H9 (cell line): Measurements from ENCODE around the gene CCDC71. TPM values are rescaled to one million over a fixed set of nuclear protein-coding genes. Genes with fewer than 3 reads are reported as not detected.

Experiments used
- DNase-seq: peaks from one replicate; pipeline ENCODE4 v3.0.0-alpha.2; 2017
- H2AFZ ChIP-seq: one replicate; pipeline ENCODE4 v1.6.1; 2013; ENCODE audit warnings: mild to moderate bottlenecking, low read length, control low read depth, moderate library complexity
- H2AK5ac ChIP-seq: 2 replicates; pipeline ENCODE4 v1.6.1; 2013; ENCODE audit warnings: low read length, control low read depth, mixed read lengths; ENCODE audit not compliant: insufficient read length
- H2BK120ac ChIP-seq: one replicate; pipeline ENCODE4 v1.6.1; 2013; ENCODE audit warnings: low read depth, mild to moderate bottlenecking, low read length, control low read depth, inconsistent platforms; ENCODE audit not compliant: poor library complexity, severe bottlenecking
- H2BK12ac ChIP-seq: 2 replicates; pipeline ENCODE4 v1.6.1; 2013; ENCODE audit warnings: low read length, control low read depth, mixed read lengths, low read depth; ENCODE audit not compliant: insufficient read length
- H2BK15ac ChIP-seq: 2 replicates; pipeline ENCODE4 v1.6.1; 2013; ENCODE audit warnings: low read depth, low read length, control low read depth
- H2BK20ac ChIP-seq: one replicate; pipeline ENCODE4 v1.6.1; 2013; ENCODE audit warnings: low read depth, mild to moderate bottlenecking, low read length, control low read depth, inconsistent platforms; ENCODE audit not compliant: poor library complexity, severe bottlenecking
- H2BK5ac ChIP-seq: 2 replicates; pipeline ENCODE4 v1.6.1; 2013; ENCODE audit warnings: low read length, control low read depth, mixed read lengths; ENCODE audit not compliant: insufficient read length
- H3K14ac ChIP-seq: 2 replicates; pipeline ENCODE4 v1.6.1; 2013; ENCODE audit warnings: low read length, control low read depth; ENCODE audit not compliant: insufficient read depth
- H3K18ac ChIP-seq: 2 replicates; pipeline ENCODE4 v1.6.1; 2013; ENCODE audit warnings: low read depth, mild to moderate bottlenecking, mixed read lengths, low read length, control low read depth; ENCODE audit not compliant: insufficient read length
- H3K23ac ChIP-seq: 2 replicates; pipeline ENCODE4 v1.6.1; 2013; ENCODE audit warnings: low read length, control low read depth, mixed read lengths, low read depth; ENCODE audit not compliant: insufficient read length
- H3K23me2 ChIP-seq: 2 replicates; pipeline ENCODE4 v1.6.1; 2013; ENCODE audit warnings: low read depth, mild to moderate bottlenecking, mixed read lengths, low read length, control low read depth; ENCODE audit not compliant: insufficient read length, poor library complexity, severe bottlenecking
- H3K27ac ChIP-seq: 2 replicates; pipeline ENCODE4 v1.5.1; 2013; ENCODE audit warnings: low read length, control low read depth, mixed read lengths, low read depth; ENCODE audit not compliant: insufficient read length
- H3K27me3 ChIP-seq: 2 replicates; pipeline ENCODE4 v1.6.1; 2013; ENCODE audit warnings: low read length, control low read depth, inconsistent platforms; ENCODE audit not compliant: insufficient read depth
- H3K4ac ChIP-seq: 2 replicates; pipeline ENCODE4 v1.6.1; 2013; ENCODE audit warnings: low read depth, mild to moderate bottlenecking, control low read depth, inconsistent platforms, low read length, moderate library complexity
- H3K4me1 ChIP-seq: 2 replicates; pipeline ENCODE4 v1.6.1; 2013; ENCODE audit warnings: low read length, control low read depth, inconsistent platforms; ENCODE audit not compliant: insufficient read depth
- H3K4me2 ChIP-seq: 2 replicates; pipeline ENCODE4 v1.6.1; 2013; ENCODE audit warnings: low read length, control low read depth, mixed read lengths; ENCODE audit not compliant: insufficient read length, insufficient read depth
- H3K56ac ChIP-seq: 2 replicates; pipeline ENCODE4 v1.6.1; 2013; ENCODE audit warnings: low read depth, mild to moderate bottlenecking, mixed read lengths, low read length, control low read depth; ENCODE audit not compliant: insufficient read length
- H3K79me1 ChIP-seq: 2 replicates; pipeline ENCODE4 v1.6.1; 2013; ENCODE audit warnings: low read depth, mild to moderate bottlenecking, moderate library complexity, low read length, control low read depth, inconsistent platforms; ENCODE audit not compliant: insufficient read depth, poor library complexity, severe bottlenecking
- H3K79me2 ChIP-seq: 2 replicates; pipeline ENCODE4 v1.6.1; 2013; ENCODE audit warnings: low read length, control low read depth, inconsistent platforms; ENCODE audit not compliant: insufficient read depth
- H3K9ac ChIP-seq: 2 replicates; pipeline ENCODE4 v1.6.1; 2013; ENCODE audit warnings: low read length, control low read depth, mixed read lengths; ENCODE audit not compliant: insufficient read length; ENCODE audit errors: extremely low read depth
- H3K9me3 ChIP-seq: one replicate; pipeline ENCODE4 v1.6.1; 2013; ENCODE audit warnings: low read depth, low read length, inconsistent platforms; ENCODE audit not compliant: control insufficient read depth
- H3T11ph ChIP-seq: one replicate; pipeline ENCODE4 v1.6.1; 2013; ENCODE audit warnings: mild to moderate bottlenecking, low read length, control low read depth, inconsistent platforms
- H4K20me1 ChIP-seq: one replicate; pipeline ENCODE4 v1.6.1; 2013; ENCODE audit not compliant: control insufficient read depth, insufficient read length, insufficient read depth
- H4K5ac ChIP-seq: 2 replicates; pipeline ENCODE4 v1.6.1; 2013; ENCODE audit warnings: low read depth, mild to moderate bottlenecking, mixed read lengths, low read length, control low read depth; ENCODE audit not compliant: insufficient read length
- H4K8ac ChIP-seq: replicated peaks from 2 replicates; pipeline ENCODE4 v1.6.1; 2013; ENCODE audit warnings: low read length, control low read depth, mixed read lengths, low read depth; ENCODE audit not compliant: insufficient read length
- H4K91ac ChIP-seq: 2 replicates; pipeline ENCODE4 v1.6.1; 2013; ENCODE audit warnings: low read depth, mild to moderate bottlenecking, moderate library complexity, mixed read lengths, low read length, control low read depth; ENCODE audit not compliant: insufficient read length
- H3K27ac Mint-ChIP-seq, 3 experiments: 2 replicates in 2 of 3; 3 replicates in 1 of 3; pipeline ENCODE4 v1.8.0; 2020 to 2021; ENCODE audit warnings: mixed read lengths in 3 of 3, mild to moderate bottlenecking in 1 of 3, moderate library complexity in 1 of 3
- H3K27me3 Mint-ChIP-seq: 2 replicates; pipeline ENCODE4 v1.8.0; 2021; ENCODE audit warnings: low read depth, mild to moderate bottlenecking, moderate library complexity, mixed read lengths
- H3K36me3 Mint-ChIP-seq, 3 experiments: 2 replicates in 2 of 3; 3 replicates in 1 of 3; pipeline ENCODE4 v1.8.0; 2020 to 2021; ENCODE audit warnings: low read depth in 3 of 3, mixed read lengths in 3 of 3; ENCODE audit not compliant: insufficient read depth in 1 of 3
- H3K4me1 Mint-ChIP-seq, 2 experiments: 2 replicates each; pipeline ENCODE4 v1.8.0; 2020; ENCODE audit warnings: mixed read lengths in 2 of 2
- H3K4me3 Mint-ChIP-seq, 2 experiments: 2 replicates in 1 of 2; 3 replicates in 1 of 2; pipeline ENCODE4 v1.8.0; 2020 to 2021; ENCODE audit warnings: mild to moderate bottlenecking in 2 of 2, mixed read lengths in 2 of 2, moderate library complexity in 1 of 2
- H3K9me3 Mint-ChIP-seq, 2 experiments: 2 replicates in 1 of 2; 3 replicates in 1 of 2; pipeline ENCODE4 v1.8.0; 2020; ENCODE audit warnings: mild to moderate bottlenecking in 2 of 2, mixed read lengths in 2 of 2, moderate library complexity in 1 of 2
- CTCF ChIP-seq: fragments of 200-600 bp; sonication (generic); conservative IDR thresholded peaks from 3 replicates; pipeline ENCODE4 v1.8.0; 2021; ENCODE audit warnings: antibody characterized with exemption, mild to moderate bottlenecking
- WGBS: extraction: QIAGEN DNeasy Blood & Tissue Kit; methylation state at CpG from one replicate; pipeline ENCODE4 v1.1.7; 2013; ENCODE audit warnings: missing lambda C conversion rate, low lambda C conversion rate, mixed read lengths; ENCODE audit not compliant: insufficient read length; ENCODE audit errors: extremely low coverage; 5-methylcytosine and 5-hydroxymethylcytosine counted together
- total RNA-seq: library from RNA; stranded (reverse); gene quantifications from 2 replicates; pipeline ENCODE4 v1.2.1, GENCODE V29; 2021

The CCDC71 gene
- total RNA-seq, 1 experiment from 2014 or later, result 27.6 TPM

- H3K23ac ChIP-seq, result no peak overlapping the region
- no peak overlapping the region for H2BK20ac ChIP-seq
- H3K18ac ChIP-seq, result no peak overlapping the region
- no peak overlapping the region for H2BK15ac ChIP-seq
- Mint-ChIP-seq H3K36me3 (peaks cover 31 to 67% (median 57%) of the 10 kb centered on the region in 3 experiments), H3K4me1 (peaks cover 4% of the 10 kb centered on the region in 2 experiments; a peak in 3 of 4 replicates), H3K9me3 (no peaks in the 10 kb centered on the region), H3K27ac (no peak overlapping the region), H3K27me3 (no peaks in the 10 kb centered on the region; the same call in 1 of the 2 replicates), H3K4me3 (peak overlapping the region; percentile 81 to 91; a peak in 3 of 5 replicates)
- H3K9ac ChIP-seq, result no peak overlapping the region
- no peak overlapping the region for H4K5ac ChIP-seq
- no peak for DNase-seq
- no peaks in the 10 kb centered on the region for H3K27me3 ChIP-seq
- H2BK120ac ChIP-seq, result no peak overlapping the region
- H3K79me1 ChIP-seq, result peaks cover 4% of the 10 kb centered on the region
- H3K4ac ChIP-seq, result no peak overlapping the region
- TF ChIP-seq CTCF, result no peak
- H2AK5ac ChIP-seq, result no peak overlapping the region
- H3K79me2 ChIP-seq, result no peaks in the 10 kb centered on the region; the same call in 1 of the 2 replicates
- no peak overlapping the region for H3K27ac ChIP-seq
- H2AFZ ChIP-seq, result no peak overlapping the region
- no peak overlapping the region for H4K8ac ChIP-seq
- no peaks in the 10 kb centered on the region for H3K9me3 ChIP-seq
- no peak overlapping the region for H2BK12ac ChIP-seq
- 0 out of 2 replicates have a peak, but pooled peaks cover 2% of the 10 kb centered on the region for H3K4me1 ChIP-seq
- no peak overlapping the region for H4K91ac ChIP-seq
- no peak overlapping the region for H3T11ph ChIP-seq
- peaks cover 5% of the 10 kb centered on the region for H3K23me2 ChIP-seq
- H4K20me1 ChIP-seq, result peaks cover 2% of the 10 kb centered on the region
- H3K4me2 ChIP-seq, result no peak overlapping the region
- no CpG with 5 or more reads among the region's 10 CpGs for WGBS
- no peak overlapping the region for H3K14ac ChIP-seq
- H2BK5ac ChIP-seq, result no peak overlapping the region
- H3K56ac ChIP-seq, result no peak overlapping the region
Observed at GRCh38 chr3:49119036-49119435, 47.1 kb downstream of the CCDC71 start.

Other genes starting within 250 kb of the CCDC71 start
- gene ARIH2, start 247.5 kb downstream of the CCDC71 start, total RNA-seq, result 114 and 122 TPM in 2 replicates
- 34.5 and 36.0 TPM in 2 replicates for gene P4HTM, start 176.1 kb downstream of the CCDC71 start, total RNA-seq
- 282 and 298 TPM in 2 replicates for gene WDR6, start 158.9 kb downstream of the CCDC71 start, total RNA-seq
- 27.1 and 32.3 TPM in 2 replicates for gene DALRD3, start 147.8 kb downstream of the CCDC71 start, total RNA-seq
- gene NDUFAF3, start 144.2 kb downstream of the CCDC71 start, total RNA-seq, result 39.9 and 40.7 TPM in 2 replicates
- gene IMPDH2, start 136.9 kb downstream of the CCDC71 start, total RNA-seq, result 408 and 414 TPM in 2 replicates
- 151 and 167 TPM in 2 replicates for gene QRICH1, start 72.3 kb downstream of the CCDC71 start, total RNA-seq
- 375 and 390 TPM in 2 replicates for gene QARS1, start 61.6 kb downstream of the CCDC71 start, total RNA-seq
- 66.3 and 68.9 TPM in 2 replicates for gene USP19, start 45.5 kb downstream of the CCDC71 start, total RNA-seq
- 121 and 130 TPM in 2 replicates for gene LAMB2, start 33.3 kb downstream of the CCDC71 start, total RNA-seq
- 13.5 and 14.4 TPM in 2 replicates for gene KLHDC8B, start 5.3 kb upstream of the CCDC71 start, total RNA-seq
- 4.5 and 4.6 TPM in 2 replicates for gene C3orf62, start 110.9 kb upstream of the CCDC71 start, total RNA-seq
- 33.5 and 36.1 TPM in 2 replicates for gene USP4, start 173.7 kb upstream of the CCDC71 start, total RNA-seq
- gene GPX1, start 192.0 kb upstream of the CCDC71 start, total RNA-seq, result 253 and 265 TPM in 2 replicates
- gene RHOA, start 245.6 kb upstream of the CCDC71 start, total RNA-seq, result 403 and 409 TPM in 2 replicates
- gene TCTA, start 246.1 kb upstream of the CCDC71 start, total RNA-seq, result 11.2 and 12.2 TPM in 2 replicates